ENCODE data around the gene FGFR3.

DNA sequence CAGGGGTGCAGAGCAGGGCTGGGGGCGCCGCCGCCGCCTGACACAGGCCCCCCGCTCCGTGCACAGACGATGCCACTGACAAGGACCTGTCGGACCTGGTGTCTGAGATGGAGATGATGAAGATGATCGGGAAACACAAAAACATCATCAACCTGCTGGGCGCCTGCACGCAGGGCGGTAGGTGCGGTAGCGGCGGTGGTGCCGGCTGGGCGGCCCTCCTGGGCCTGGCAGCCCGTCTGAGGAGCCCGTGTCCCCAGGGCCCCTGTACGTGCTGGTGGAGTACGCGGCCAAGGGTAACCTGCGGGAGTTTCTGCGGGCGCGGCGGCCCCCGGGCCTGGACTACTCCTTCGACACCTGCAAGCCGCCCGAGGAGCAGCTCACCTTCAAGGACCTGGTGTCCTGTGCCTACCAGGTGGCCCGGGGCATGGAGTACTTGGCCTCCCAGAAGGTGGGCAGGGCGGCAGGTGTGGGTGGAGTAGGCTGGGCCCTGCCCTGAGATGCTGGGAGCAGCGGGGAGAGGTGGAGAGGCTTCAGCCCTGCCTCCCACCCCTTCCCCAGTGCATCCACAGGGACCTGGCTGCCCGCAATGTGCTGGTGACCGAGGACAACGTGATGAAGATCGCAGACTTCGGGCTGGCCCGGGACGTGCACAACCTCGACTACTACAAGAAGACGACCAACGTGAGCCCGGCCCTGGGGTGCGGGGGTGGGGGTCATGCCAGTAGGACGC, 12.6 kb downstream of the FGFR3 start:
- TF ChIP-seq, protein P1, sequence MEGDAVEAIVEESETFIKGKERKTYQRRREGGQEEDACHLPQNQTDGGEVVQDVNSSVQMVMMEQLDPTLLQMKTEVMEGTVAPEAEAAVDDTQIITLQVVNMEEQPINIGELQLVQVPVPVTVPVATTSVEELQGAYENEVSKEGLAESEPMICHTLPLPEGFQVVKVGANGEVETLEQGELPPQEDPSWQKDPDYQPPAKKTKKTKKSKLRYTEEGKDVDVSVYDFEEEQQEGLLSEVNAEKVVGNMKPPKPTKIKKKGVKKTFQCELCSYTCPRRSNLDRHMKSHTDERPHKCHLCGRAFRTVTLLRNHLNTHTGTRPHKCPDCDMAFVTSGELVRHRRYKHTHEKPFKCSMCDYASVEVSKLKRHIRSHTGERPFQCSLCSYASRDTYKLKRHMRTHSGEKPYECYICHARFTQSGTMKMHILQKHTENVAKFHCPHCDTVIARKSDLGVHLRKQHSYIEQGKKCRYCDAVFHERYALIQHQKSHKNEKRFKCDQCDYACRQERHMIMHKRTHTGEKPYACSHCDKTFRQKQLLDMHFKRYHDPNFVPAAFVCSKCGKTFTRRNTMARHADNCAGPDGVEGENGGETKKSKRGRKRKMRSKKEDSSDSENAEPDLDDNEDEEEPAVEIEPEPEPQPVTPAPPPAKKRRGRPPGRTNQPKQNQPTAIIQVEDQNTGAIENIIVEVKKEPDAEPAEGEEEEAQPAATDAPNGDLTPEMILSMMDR (IDR thresholded peaks at IDR 0.05) = no peak
- TF ChIP-seq POLR2AphosphoS5 (IDR thresholded peaks at IDR 0.05) (no peak), POLR2A (IDR thresholded peaks at IDR 0.05) (no peak)
